Esophagus squamous epithelium (tissue), 4 donors: ENCODE data around the gene CTPS1.

Experiments
- POLR2A ChIP-seq, 4 donors: fragments of 450-650 bp; IDR thresholded peaks; one replicate each; pipeline ENCODE4 v1.6.1; 2017; ENCODE audit warnings: antibody characterized with exemption in 4 of 4, mild to moderate bottlenecking in 4 of 4, moderate library complexity in 3 of 4
- TF ChIP-seq, protein P1 (sequence below), 6 experiments: fragments of 450-650 bp in 4 of 6; fragments of 200-600 bp in 2 of 6; sonication (generic) in 2 of 6; IDR thresholded peaks; one replicate each; pipeline ENCODE4 v1.5.1; 2016 to 2019; ENCODE audit warnings: antibody characterized with exemption in 6 of 6, mild to moderate bottlenecking in 4 of 6, moderate library complexity in 4 of 6

DNA sequence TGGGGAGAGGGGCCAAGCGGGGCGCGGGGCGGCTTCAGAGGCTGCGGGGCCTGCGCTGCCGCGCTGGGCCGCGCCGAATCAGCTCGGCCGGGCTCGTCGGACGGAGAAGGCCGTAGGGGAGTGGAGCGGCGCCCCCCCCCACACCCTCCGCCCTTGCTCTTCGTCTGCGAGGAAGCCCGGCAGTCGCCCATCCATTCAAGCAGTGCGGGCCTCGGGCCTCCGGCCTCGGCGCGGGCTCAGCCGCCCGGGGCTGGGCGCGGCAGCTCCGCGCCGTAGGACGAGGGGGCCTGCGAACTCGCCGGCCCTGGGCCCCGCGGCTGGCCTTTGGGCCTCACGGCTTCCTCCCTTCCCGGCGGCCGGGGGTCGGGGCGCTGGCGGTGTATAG is 564 bp downstream of the CTPS1 start:
- TF ChIP-seq, protein P1, sequence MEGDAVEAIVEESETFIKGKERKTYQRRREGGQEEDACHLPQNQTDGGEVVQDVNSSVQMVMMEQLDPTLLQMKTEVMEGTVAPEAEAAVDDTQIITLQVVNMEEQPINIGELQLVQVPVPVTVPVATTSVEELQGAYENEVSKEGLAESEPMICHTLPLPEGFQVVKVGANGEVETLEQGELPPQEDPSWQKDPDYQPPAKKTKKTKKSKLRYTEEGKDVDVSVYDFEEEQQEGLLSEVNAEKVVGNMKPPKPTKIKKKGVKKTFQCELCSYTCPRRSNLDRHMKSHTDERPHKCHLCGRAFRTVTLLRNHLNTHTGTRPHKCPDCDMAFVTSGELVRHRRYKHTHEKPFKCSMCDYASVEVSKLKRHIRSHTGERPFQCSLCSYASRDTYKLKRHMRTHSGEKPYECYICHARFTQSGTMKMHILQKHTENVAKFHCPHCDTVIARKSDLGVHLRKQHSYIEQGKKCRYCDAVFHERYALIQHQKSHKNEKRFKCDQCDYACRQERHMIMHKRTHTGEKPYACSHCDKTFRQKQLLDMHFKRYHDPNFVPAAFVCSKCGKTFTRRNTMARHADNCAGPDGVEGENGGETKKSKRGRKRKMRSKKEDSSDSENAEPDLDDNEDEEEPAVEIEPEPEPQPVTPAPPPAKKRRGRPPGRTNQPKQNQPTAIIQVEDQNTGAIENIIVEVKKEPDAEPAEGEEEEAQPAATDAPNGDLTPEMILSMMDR (IDR thresholded peaks at IDR 0.05): no peak
- no peak for TF ChIP-seq POLR2A (IDR thresholded peaks at IDR 0.05)
